Type B pancreatic cell (in vitro differentiated cells): Measurements from ENCODE around the gene CYTH4. TPM values are rescaled to one million over a fixed set of nuclear protein-coding genes. Genes with fewer than 3 reads are reported as not detected.

Source experiments
- DNase-seq: peaks from one replicate; pipeline ENCODE4 v3.0.0; 2021; ENCODE audit warnings: mixed read lengths; ENCODE audit not compliant: unreplicated experiment; ENCODE audit errors: extremely low spot score
- H3K27ac Mint-ChIP-seq: 2 replicates; pipeline ENCODE4 v1.8.0; 2021; ENCODE audit warnings: mild to moderate bottlenecking, mixed read lengths
- H3K27me3 Mint-ChIP-seq: 2 replicates; pipeline ENCODE4 v1.8.0; 2021; ENCODE audit warnings: mixed read lengths
- H3K36me3 Mint-ChIP-seq: 2 replicates; pipeline ENCODE4 v1.8.0; 2021; ENCODE audit warnings: mixed read lengths
- H3K4me1 Mint-ChIP-seq: one replicate; pipeline ENCODE4 v1.8.0; 2021; ENCODE audit warnings: mixed read lengths; ENCODE audit not compliant: unreplicated experiment
- H3K4me3 Mint-ChIP-seq: 2 replicates; pipeline ENCODE4 v1.8.0; 2021; ENCODE audit warnings: mild to moderate bottlenecking, mixed read lengths
- H3K9me3 Mint-ChIP-seq: 2 replicates; pipeline ENCODE4 v1.8.0; 2021; ENCODE audit warnings: mixed read lengths
- CTCF ChIP-seq: fragments of 200-600 bp; sonication (generic); conservative IDR thresholded peaks from 2 replicates; pipeline ENCODE4 v1.5.0; 2021; ENCODE audit warnings: antibody characterized with exemption, mild to moderate bottlenecking
- total RNA-seq: library from RNA; stranded (reverse); gene quantifications from 2 replicates; pipeline ENCODE4 v1.2.1, GENCODE V29; 2021; ENCODE audit warnings: low replicate concordance

CYTH4 gene
- total RNA-seq, 1 donor from 2014 or later, result not detected

GRCh38 chr22:37273126-37273845, 9.0 kb upstream of the CYTH4 start:
- TF ChIP-seq CTCF, result no peak
- Mint-ChIP-seq H3K27me3 (peaks cover 18% of the 10 kb centered on the region), H3K4me1 (peaks cover 1% of the 10 kb centered on the region), H3K4me3 (no peak overlapping the region), H3K36me3 (no peaks in the 10 kb centered on the region), H3K27ac (no peak overlapping the region), H3K9me3 (no peaks in the 10 kb centered on the region)
- no peak for DNase-seq

- DNase-seq, result no peak
Observed at GRCh38 chr22:37273846-37274225, 8.5 kb upstream of the CYTH4 start.

GRCh38 chr22:37274380-37274862, 7.9 kb upstream of the CYTH4 start:
- H3K4me1 Mint-ChIP-seq, result peaks cover 4% of the 10 kb centered on the region
- H3K27ac Mint-ChIP-seq, result no peak overlapping the region
- no peak for DNase-seq
- H3K4me3 Mint-ChIP-seq, result no peak overlapping the region
- no peak for TF ChIP-seq CTCF
- H3K36me3 Mint-ChIP-seq, result no peaks in the 10 kb centered on the region
- H3K9me3 Mint-ChIP-seq, result no peaks in the 10 kb centered on the region
- H3K27me3 Mint-ChIP-seq, result peaks cover 25% of the 10 kb centered on the region

More at GRCh38 chr22:37273846-37274225, 8.5 kb upstream of the CYTH4 start:
- H3K27ac Mint-ChIP-seq, result no peak overlapping the region
- no peaks in the 10 kb centered on the region for H3K9me3 Mint-ChIP-seq
- TF ChIP-seq CTCF, result no peak
- H3K4me1 Mint-ChIP-seq, result peaks cover 4% of the 10 kb centered on the region
- H3K27me3 Mint-ChIP-seq, result peaks cover 23% of the 10 kb centered on the region
- no peak overlapping the region for H3K4me3 Mint-ChIP-seq
- H3K36me3 Mint-ChIP-seq, result no peaks in the 10 kb centered on the region

GRCh38 chr22:37275134-37275533, 7.2 kb upstream of the CYTH4 start:
- no peak for DNase-seq
- peaks cover 4% of the 10 kb centered on the region for H3K4me1 Mint-ChIP-seq
- no peaks in the 10 kb centered on the region for H3K9me3 Mint-ChIP-seq
- no peak for TF ChIP-seq CTCF
- no peak overlapping the region for H3K4me3 Mint-ChIP-seq
- H3K27ac Mint-ChIP-seq, result no peak overlapping the region
- H3K36me3 Mint-ChIP-seq, result no peaks in the 10 kb centered on the region
- peaks cover 21% of the 10 kb centered on the region for H3K27me3 Mint-ChIP-seq

GRCh38 chr22:37275622-37276021, 6.7 kb upstream of the CYTH4 start:
- Mint-ChIP-seq H3K9me3 (no peaks in the 10 kb centered on the region), H3K36me3 (no peaks in the 10 kb centered on the region), H3K27me3 (peaks cover 16% of the 10 kb centered on the region), H3K27ac (no peak overlapping the region), H3K4me1 (peaks cover 4% of the 10 kb centered on the region), H3K4me3 (no peak overlapping the region)
- TF ChIP-seq CTCF, result no peak
- DNase-seq, result no peak
